Small intestine (tissue), 7 donors: Measurements from ENCODE around the gene SYTL5. TPM values are rescaled to one million over a fixed set of nuclear protein-coding genes. Genes with fewer than 3 reads are reported as not detected.
A peak's percentile ranks its signal among the peaks of the same experiment; 100 is the strongest.

ENCODE experiments used
- DNase-seq, 2 donors: peaks; one replicate each; pipeline versions ENCODE4 v3.0.0 to v3.0.0-alpha.2; 2013
- FAIRE-seq: peaks from 2 replicates; lab custom pipeline; 2012; peaks lifted over from hg19 to GRCh38; lab: Jason Lieb, UNC
- H3K27ac ChIP-seq, 3 donors: one replicate each; pipeline ENCODE4 v1.5.1; 2013; ENCODE audit warnings: low read length in 2 of 3, mild to moderate bottlenecking in 2 of 3, control low read depth in 1 of 3, inconsistent platforms in 1 of 3, low read depth in 1 of 3, moderate library complexity in 1 of 3
- H3K27me3 ChIP-seq, 3 donors: one replicate each; pipeline ENCODE4 v1.6.1; 2013; ENCODE audit warnings: low read length in 3 of 3, inconsistent platforms in 1 of 3; ENCODE audit not compliant: control insufficient read depth in 3 of 3, insufficient read depth in 3 of 3
- H3K36me3 ChIP-seq, 3 donors: one replicate each; pipeline ENCODE4 v1.6.1; 2013; ENCODE audit warnings: low read length in 3 of 3, inconsistent platforms in 1 of 3, low read depth in 1 of 3, mild to moderate bottlenecking in 1 of 3, moderate library complexity in 1 of 3; ENCODE audit not compliant: control insufficient read depth in 3 of 3, insufficient read depth in 2 of 3
- H3K4me1 ChIP-seq, 3 donors: one replicate each; pipeline ENCODE4 v1.6.1; 2013; ENCODE audit warnings: low read length in 2 of 3, inconsistent platforms in 1 of 3, low read depth in 1 of 3, mild to moderate bottlenecking in 1 of 3, moderate library complexity in 1 of 3; ENCODE audit not compliant: control insufficient read depth in 3 of 3, insufficient read depth in 2 of 3
- H3K4me3 ChIP-seq, 3 donors: one replicate each; pipeline ENCODE4 v1.5.1; 2013; ENCODE audit warnings: low read length in 3 of 3, control low read depth in 1 of 3, inconsistent platforms in 1 of 3, low read depth in 1 of 3, mild to moderate bottlenecking in 1 of 3, moderate library complexity in 1 of 3
- H3K9me3 ChIP-seq, 2 donors: one replicate each; pipeline ENCODE4 v1.6.1; 2013; ENCODE audit warnings: low read depth in 1 of 2, low read length in 1 of 2; ENCODE audit not compliant: control insufficient read depth in 2 of 2, insufficient read depth in 1 of 2
- WGBS, 3 donors: extraction: QIAGEN DNeasy Blood & Tissue Kit; methylation state at CpG; one replicate each; pipeline ENCODE4 v1.1.7; 2013; 5-methylcytosine and 5-hydroxymethylcytosine counted together
- polyA plus RNA-seq, 4 donors: library from polyadenylated mRNA; stranded (reverse) in 3 of 4; unstranded in 1 of 4; fragments of 200-250 nt in 3 of 4; fragments of 120-200 nt in 1 of 4; gene quantifications; one replicate each; pipeline versions ENCODE4 v1.2.1 to v1.2.3, GENCODE V29; 2013
- donor health status: healthy with polysubstance abuse.
- donor health status: control.
- donor health status: control.
- donor health status: Bipolar disorder and iron deficiency.
- donor health status: healthy.

The SYTL5 gene
- polyA plus RNA-seq, 4 donors, result 0.76 to 4.9 (median 3.5) TPM

DNA sequence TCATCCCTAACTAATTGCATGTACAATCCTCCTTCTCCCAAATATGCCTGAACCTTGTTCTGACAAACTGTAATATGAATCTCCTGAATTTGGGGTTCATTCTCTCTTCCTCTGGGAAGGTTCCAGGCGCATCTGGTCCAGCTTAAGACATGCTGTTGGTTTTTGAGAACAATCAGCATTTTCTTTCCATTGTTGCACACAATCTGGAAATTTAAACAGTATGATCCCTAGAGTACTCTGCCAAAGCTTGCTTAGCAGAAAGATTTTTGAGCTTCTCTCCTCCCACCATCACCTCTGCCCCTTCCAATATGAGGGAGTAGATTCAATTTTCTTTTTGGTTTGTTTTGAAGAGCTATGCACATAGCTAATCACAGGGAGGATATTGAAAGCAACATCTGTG lies 164.2 kb downstream of the SYTL5 start:
- 86 to 92% (median 91%) methylated on average over 1 of the region's 1 CpG for WGBS, 3 donors
- FAIRE-seq, result no peak

DNA sequence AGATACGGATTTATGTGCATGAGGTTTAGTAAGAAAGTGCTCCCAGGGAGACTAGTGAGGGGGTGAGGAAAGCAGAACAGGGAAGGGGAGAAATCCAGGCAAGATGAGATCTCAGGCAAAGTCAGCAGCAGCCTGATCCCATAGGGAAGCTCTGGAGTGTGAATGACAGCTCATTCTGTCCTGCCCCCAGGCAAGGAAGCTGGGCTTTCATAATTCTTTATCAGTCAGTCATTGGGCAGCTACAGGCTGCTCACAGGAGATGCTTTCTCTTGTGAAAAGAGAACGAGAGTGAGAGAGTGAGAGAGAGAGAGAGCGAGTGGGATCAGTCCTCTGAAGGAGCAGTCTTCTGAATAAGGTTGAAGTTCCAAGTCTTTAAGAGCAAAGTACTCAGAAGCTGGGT lies 166.2 kb downstream of the SYTL5 start:
- DNase-seq (no peak), FAIRE-seq (no peak)

More for the DNA sequence above, 164.2 kb downstream of the SYTL5 start:
- no peaks in the 10 kb centered on the region for H3K9me3 ChIP-seq
- no peak for DNase-seq
- no peak overlapping the region for H3K4me3 ChIP-seq
- no peak overlapping the region for H3K27ac ChIP-seq
- H3K27me3 ChIP-seq, result no peaks in the 10 kb centered on the region
- no peaks in the 10 kb centered on the region for H3K4me1 ChIP-seq
- no peaks in the 10 kb centered on the region for H3K36me3 ChIP-seq

DNA sequence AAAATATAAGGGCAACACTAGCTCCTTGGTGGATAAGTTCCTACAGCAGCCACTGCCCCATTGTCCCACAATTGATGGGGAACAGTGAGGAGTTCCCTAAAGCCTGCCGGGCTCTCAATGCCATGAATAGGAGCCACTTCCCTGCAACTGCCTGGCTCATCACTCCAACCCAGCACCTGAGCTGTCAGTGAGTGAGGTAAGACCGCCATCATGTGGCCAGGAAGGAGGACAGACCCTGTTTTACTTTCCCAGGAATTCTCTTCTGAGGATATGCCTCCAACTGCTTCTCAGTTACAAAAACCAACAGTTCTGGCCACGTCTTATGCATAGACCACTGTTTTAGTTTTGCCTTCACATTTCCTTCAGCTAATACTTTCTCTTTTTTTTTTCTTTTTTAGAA lies 168.8 kb downstream of the SYTL5 start:
- DNase-seq, result peak; percentile 40 to 49
- FAIRE-seq, result no peak
- WGBS, 3 donors, result 15 to 45% (median 19%) methylated on average over 3 of the region's 3 CpGs
- H3K27me3 ChIP-seq, result no peaks in the 10 kb centered on the region
- H3K4me3 ChIP-seq, result no peak overlapping the region
- no peak overlapping the region for H3K27ac ChIP-seq
- no peaks in the 10 kb centered on the region for H3K36me3 ChIP-seq
- no peaks in the 10 kb centered on the region for H3K9me3 ChIP-seq
- H3K4me1 ChIP-seq, result no peaks in the 10 kb centered on the region

More for the DNA sequence above, 166.2 kb downstream of the SYTL5 start:
- 64 to 84% (median 65%) methylated on average over 3 of the region's 3 CpGs for WGBS, 3 donors
- Histone ChIP-seq H3K36me3 (no peaks in the 10 kb centered on the region), H3K27me3 (no peaks in the 10 kb centered on the region), H3K27ac (no peak overlapping the region), H3K4me3 (no peak overlapping the region), H3K4me1 (no peaks in the 10 kb centered on the region), H3K9me3 (no peaks in the 10 kb centered on the region)

DNA sequence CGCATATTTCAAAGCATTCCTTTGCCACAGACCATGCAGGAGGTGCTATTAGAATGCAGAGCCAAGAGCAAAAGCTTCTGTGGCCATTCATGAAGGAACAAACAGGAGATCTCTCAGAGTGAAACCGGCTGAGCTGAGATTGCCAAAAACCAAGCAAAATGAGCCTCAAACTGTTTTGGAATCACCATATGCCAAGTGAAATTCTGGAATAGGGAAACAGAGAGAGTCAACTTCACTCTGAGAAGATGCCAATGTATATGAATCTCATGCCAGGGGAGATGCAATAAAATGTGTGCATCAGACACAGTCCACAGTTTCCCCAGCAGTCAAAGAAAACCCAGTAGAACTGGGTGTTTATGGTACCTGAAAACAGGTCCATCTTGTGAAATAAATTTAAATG lies 172.0 kb downstream of the SYTL5 start:
- WGBS, 3 donors, result 57 to 76% (median 71%) methylated on average over 2 of the region's 2 CpGs
- no peak for DNase-seq
- H3K4me1 ChIP-seq, result no peaks in the 10 kb centered on the region
- H3K27ac ChIP-seq, result no peak overlapping the region
- H3K36me3 ChIP-seq, result no peaks in the 10 kb centered on the region
- H3K9me3 ChIP-seq, result no peaks in the 10 kb centered on the region
- no peak overlapping the region for H3K4me3 ChIP-seq
- no peak for FAIRE-seq
- H3K27me3 ChIP-seq, result no peaks in the 10 kb centered on the region

Other genes starting within 250 kb of the SYTL5 start
- gene CYBB, start 226.5 kb upstream of the SYTL5 start, polyA plus RNA-seq, result 10 to 100 TPM in 2 of 4 donors, 1 to 10 TPM in 2; 2.2 to 14.2 (median 7.4) TPM
- 10 to 100 TPM in 3 of 4 donors, 1 to 10 TPM in 1; 9.2 to 22.5 (median 14.6) TPM for gene DYNLT3, start 159.0 kb upstream of the SYTL5 start, polyA plus RNA-seq
- gene SRPX, start 214.3 kb downstream of the SYTL5 start, polyA plus RNA-seq, result 100 to 1,000 TPM in 1 of 4 donors, 1 to 10 TPM in 3; 2.2 to 104 (median 5.0) TPM